ENCODE results near the gene BTN3A1.
"Not testable (repeated sequence)": the region's sequence is repeated elsewhere in the genome, so short reads cannot be mapped to it uniquely, and the experiment has no call there.

The BTN3A1 gene

DNA sequence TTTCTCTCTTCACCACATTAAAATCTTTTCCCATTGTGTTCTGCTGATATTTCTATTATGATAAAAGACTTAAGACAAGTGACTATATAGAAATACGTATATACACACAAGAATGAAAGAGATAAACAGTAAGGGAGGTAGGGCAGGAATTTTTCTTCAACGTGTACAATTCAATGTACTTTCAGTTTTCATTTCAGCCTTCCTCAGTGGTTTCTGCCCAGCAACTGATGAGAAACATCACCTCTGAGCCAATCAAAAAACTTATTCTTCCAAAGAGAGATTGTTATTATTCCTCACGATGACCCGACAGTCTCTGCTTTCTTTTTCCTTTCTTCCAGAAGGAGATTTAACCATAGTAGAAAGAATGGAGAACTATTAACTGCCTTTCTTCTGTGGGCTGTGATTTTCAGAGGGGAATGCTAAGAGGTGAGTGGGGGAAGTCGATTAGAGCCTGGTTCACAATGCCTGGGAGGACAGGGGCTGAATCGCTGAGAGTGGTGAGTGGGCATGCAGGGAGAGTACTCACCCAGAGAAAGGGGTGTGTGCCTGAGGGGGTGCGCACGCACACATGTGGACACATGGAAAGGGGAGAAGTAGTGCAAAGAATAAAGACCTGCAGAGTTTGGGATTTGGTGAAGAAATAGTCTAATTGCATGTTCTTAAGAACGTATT lies at the start of gene BTN3A1:
BTN3A1 (plus strand) TSS at position 289 of the 672 bp plus-strand sequence. CDS start 3,289 bp downstream, outside the sequence.
- TF ChIP-seq, protein P1, sequence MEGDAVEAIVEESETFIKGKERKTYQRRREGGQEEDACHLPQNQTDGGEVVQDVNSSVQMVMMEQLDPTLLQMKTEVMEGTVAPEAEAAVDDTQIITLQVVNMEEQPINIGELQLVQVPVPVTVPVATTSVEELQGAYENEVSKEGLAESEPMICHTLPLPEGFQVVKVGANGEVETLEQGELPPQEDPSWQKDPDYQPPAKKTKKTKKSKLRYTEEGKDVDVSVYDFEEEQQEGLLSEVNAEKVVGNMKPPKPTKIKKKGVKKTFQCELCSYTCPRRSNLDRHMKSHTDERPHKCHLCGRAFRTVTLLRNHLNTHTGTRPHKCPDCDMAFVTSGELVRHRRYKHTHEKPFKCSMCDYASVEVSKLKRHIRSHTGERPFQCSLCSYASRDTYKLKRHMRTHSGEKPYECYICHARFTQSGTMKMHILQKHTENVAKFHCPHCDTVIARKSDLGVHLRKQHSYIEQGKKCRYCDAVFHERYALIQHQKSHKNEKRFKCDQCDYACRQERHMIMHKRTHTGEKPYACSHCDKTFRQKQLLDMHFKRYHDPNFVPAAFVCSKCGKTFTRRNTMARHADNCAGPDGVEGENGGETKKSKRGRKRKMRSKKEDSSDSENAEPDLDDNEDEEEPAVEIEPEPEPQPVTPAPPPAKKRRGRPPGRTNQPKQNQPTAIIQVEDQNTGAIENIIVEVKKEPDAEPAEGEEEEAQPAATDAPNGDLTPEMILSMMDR (IDR thresholded peaks at IDR 0.05; ENCODE audit: extremely low read depth, missing control alignments): no peak
- peak; percentile 58 for DNase-seq (ENCODE audit: low spot score)

DNA sequence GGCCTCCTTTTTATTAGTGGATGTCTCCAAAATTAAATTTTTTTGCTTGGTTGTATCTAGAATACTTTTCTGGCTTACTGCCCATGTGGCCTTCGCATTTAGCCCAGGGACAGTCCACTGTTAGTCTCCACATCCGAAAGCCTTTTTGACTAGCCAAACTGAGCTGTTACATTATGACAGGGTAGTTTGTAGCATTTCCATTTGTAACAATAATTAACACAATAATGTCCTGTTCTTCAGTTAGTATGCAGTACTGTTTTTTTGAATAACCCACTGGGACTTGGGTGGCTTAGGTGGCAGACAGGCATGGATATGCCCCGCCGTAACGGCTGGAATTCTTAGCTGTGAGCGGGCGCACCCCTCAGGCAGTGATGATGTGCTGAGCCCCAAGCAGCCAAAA lies 49.8 kb upstream of the BTN3A1 start:
- no peak for DNase-seq (ENCODE audit: low spot score)

DNA sequence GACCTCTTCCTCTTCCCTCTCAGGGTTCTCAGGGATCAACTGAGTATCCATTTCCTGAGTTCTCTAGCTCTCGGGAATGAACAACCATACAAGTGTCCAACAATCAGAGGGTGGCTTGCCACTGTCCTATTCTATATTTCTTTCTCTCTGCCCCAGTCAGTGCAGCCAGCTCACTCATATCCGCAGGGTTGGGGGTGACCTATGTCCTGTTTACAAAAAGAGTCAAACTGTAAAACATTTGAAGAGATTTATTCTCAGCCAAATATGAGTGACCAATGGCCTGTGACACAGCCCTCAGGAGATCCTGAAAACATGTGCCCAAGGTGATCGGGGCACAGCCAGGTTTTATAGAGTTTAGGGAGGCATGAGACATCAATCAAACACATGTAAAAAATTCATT lies 47.9 kb upstream of the BTN3A1 start:
- no peak for DNase-seq (ENCODE audit: low spot score)
- TF ChIP-seq, protein P1 (IDR thresholded peaks at IDR 0.05; ENCODE audit: extremely low read depth, missing control alignments): no peak

More for the DNA sequence above, 49.8 kb upstream of the BTN3A1 start:
- TF ChIP-seq, protein P1 (IDR thresholded peaks at IDR 0.05; ENCODE audit: extremely low read depth, missing control alignments): no peak

- DNase-seq (ENCODE audit: low spot score): no peak
- TF ChIP-seq, protein P1 (IDR thresholded peaks at IDR 0.05; ENCODE audit: extremely low read depth, missing control alignments): no peak
Observed at GRCh38 chr6:26355366-26355765, 46.7 kb upstream of the BTN3A1 start.

DNA sequence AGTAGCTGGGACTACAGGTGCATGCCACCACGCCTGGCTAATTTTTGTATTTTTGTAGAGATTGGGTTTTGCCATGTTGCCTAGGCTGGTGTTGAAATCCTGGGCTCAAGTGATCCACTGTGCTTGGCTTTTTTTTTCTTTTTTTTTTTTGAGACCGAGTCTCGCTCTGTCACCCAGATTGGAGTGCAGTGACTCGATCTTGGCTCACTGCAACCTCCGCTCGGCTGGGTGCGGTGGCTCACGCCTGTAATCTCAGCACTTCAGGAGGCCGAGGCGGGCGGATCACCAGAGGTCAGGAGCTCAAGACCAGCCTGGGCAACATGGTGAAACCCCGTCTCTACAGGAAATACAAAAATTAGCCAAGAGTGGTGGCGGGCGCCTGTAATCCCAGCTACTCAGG lies 44.5 kb upstream of the BTN3A1 start:
- DNase-seq (ENCODE audit: low spot score): not testable (repeated sequence)

DNA sequence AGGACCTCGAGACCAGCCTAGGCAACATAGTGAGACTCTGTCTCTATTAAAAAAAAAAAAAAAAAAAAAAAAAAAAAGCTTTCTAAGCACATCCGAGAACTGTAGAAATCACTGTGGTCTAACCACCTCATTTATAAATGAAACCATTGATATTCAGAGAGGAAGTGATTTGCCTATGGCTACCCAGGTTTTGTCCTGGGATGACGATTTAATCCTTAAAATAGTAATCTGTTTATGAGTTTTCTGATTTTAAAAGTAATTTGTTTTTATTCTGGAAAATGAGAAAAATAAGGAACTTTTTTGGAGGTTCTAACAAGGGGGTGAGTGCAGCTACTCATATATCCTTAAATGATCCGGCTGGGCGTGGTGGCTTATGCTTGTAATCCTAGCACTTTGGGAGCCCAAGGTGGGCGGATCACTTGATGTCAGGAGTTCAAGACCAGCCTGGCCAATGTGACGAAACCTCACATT lies 43.5 kb upstream of the BTN3A1 start:
- TF ChIP-seq, protein P1 (IDR thresholded peaks at IDR 0.05; ENCODE audit: extremely low read depth, missing control alignments): no peak
- DNase-seq (ENCODE audit: low spot score): peak; percentile 65

GRCh38 chr6:26359765-26360164 lies 42.3 kb upstream of the BTN3A1 start:
- no peak for DNase-seq (ENCODE audit: low spot score)
- TF ChIP-seq, protein P1 (IDR thresholded peaks at IDR 0.05; ENCODE audit: extremely low read depth, missing control alignments): no peak
